HG03460 (cell line): Measurements from ENCODE around the gene TAC1.
"Not testable (repeated sequence)": the region's sequence is repeated elsewhere in the genome, so short reads cannot be mapped to it uniquely, and the experiment has no call there.

ENCODE experiments used
- ATAC-seq: cut with Tn5 transposase; IDR thresholded peaks from one replicate; pipeline ENCODE4 v1.9.1; 2021; ENCODE audit not compliant: unreplicated experiment

Gene TAC1

GRCh38 chr7:97731736-97732564 lies at the start of gene TAC1:
Gene TAC1, plus strand, starts transcription at chr7:97732086. Its CDS starts 527 bp downstream, at chr7:97732613.
- no peak for ATAC-seq

DNA sequence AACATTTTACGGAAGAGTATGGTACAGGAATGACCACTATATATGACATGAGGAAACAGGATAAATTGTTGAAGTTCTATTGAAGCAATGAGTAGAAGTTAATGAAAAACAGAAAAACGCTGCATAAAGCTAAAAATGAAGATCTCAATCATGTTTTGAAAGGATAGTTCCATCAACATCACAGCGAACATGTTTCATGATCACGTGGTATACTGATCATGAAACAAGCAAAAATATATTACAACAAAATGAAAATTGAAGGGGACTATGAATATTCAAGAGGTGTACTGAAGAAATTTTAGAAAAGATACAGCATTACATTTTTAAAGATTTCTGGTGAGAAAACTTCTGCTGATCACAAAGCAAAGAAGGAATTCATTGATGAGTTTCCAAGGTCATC lies 45.9 kb upstream of the TAC1 start:
- ATAC-seq = no peak

GRCh38 chr7:97693586-97693985 lies 38.3 kb upstream of the TAC1 start:
- ATAC-seq = no peak

GRCh38 chr7:97694355-97694754 lies 37.5 kb upstream of the TAC1 start:
- ATAC-seq = no peak

- no peak for ATAC-seq
Measured at GRCh38 chr7:97697396-97697795, 34.5 kb upstream of the TAC1 start.

DNA sequence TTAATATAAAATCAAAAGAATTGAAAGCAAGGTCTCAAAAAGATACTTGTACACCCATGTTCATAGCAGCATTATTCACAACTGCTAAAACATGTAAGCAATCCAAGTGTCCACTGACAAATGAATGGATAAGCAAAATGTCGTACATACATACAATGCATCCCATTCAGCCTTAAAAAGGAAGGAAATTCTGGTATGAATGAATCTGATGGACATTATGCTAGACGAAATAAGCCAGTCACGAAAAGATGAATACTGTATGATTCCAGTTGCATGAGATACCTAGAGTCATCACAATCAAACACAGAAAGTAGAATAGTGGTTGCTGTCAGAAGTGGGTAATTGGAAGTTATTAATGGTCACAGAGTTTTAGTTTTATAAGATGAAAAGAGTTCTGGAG lies 9.5 kb upstream of the TAC1 start:
- no peak for ATAC-seq

GRCh38 chr7:97732565-97733275 lies 834 bp downstream of the TAC1 start:
- no peak for ATAC-seq

DNA sequence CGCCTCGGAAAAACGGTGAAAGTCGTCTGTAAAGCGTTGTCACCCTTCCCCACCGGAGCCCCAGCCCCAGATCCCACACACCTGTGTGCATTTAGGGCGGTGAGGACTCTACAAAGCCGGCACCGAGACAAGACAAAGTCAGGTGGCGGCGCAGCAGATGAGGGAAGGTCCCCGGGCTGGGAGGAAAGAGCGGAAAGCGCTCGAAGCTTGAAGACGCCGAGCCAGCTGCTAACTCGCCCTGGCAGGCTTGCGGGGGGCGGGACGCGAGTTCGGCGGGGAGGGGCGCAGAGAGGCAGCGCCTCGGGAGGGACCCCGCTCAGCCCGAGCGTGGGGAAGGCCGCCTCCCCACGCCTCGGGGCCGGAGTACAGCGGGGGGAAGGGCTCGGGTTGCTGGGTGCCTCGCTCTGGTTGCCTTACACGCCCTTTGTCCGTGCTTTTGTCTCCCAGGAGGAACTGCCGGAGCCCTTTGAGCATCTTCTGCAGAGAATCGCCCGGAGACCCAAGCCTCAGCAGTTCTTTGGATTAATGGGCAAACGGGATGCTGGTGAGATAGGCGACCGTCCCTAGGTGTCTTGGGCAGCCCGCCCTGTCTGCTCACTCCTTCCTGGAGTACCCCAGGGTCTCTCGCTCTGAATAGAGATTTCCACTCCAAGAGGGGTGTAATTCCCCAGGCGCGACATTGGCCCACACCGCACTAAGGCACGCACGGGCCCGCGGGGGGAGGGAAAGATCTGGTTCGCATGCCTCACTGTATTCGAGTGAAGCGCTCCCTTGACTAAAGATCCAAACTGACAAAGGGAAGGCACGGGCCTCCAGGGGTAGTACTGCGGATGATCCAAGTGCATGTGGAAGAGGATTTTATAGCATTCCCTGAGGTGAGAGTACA lies 1.6 kb downstream of the TAC1 start:
- ATAC-seq = no peak

GRCh38 chr7:97734255-97734654 lies 2.4 kb downstream of the TAC1 start:
- no peak for ATAC-seq

DNA sequence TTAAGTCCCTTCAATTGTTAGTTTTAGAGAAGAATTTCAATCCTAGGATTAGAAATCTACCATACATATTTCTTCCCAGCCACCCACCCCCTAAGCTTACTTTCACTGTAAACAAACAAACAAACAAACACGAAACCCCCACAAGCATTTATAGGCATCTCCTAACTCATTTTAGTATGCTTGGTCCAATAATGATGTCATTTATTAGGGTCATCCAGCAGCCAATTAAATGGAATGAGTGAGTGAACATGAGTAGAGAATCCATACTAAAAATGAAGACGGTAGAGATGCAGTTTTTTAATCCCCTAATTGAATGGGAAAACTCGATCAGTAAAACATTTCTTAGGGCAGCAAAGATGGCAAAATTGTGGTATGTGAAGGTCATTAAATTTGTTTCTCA lies 3.2 kb downstream of the TAC1 start:
- ATAC-seq = no peak

DNA sequence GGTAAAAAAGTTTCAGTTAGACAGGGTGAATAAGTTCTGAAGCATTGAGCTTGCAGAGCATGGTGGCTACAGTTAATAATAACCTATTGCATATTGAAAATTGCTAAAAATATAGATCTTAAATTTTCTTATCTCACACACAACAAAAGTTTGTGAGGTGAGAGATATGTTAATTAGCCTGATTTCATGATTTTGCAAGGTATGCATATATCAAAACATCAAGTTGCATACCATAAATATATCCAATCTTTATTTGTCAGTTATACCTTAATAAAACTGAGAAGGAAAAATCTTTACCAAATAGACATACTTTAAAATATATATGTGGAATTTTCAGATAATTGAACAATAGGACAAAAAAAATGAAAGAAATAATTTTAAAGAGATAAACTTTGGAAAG lies 16.6 kb downstream of the TAC1 start:
- ATAC-seq = no peak

- ATAC-seq = no peak
Measured at GRCh38 chr7:97751566-97751965, 19.7 kb downstream of the TAC1 start.

- no peak for ATAC-seq
Measured at GRCh38 chr7:97752215-97752614, 20.3 kb downstream of the TAC1 start.

DNA sequence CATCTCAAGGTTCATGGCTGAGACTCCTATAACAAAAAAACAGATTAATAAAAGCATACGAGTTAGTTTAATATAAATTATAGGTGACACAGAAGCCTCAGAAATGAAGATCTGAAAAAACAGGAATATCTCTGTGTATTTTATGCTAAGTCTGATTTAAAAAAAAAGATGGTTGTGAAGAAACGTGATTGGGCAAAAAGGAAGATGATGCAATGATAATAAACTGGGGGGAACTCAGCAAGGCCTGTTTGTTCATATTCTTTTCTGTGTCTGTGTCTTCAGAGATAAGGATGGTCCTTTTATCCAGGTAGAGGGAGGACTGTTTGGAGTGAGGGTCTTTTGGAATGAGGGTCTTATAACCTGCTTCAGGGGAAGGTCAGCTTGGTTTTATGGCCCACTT lies 25.9 kb downstream of the TAC1 start:
- ATAC-seq = no peak

- ATAC-seq = no peak
Measured at GRCh38 chr7:97770850-97771249, 39.0 kb downstream of the TAC1 start.

GRCh38 chr7:97771576-97771975 lies 39.7 kb downstream of the TAC1 start:
- ATAC-seq = no peak

DNA sequence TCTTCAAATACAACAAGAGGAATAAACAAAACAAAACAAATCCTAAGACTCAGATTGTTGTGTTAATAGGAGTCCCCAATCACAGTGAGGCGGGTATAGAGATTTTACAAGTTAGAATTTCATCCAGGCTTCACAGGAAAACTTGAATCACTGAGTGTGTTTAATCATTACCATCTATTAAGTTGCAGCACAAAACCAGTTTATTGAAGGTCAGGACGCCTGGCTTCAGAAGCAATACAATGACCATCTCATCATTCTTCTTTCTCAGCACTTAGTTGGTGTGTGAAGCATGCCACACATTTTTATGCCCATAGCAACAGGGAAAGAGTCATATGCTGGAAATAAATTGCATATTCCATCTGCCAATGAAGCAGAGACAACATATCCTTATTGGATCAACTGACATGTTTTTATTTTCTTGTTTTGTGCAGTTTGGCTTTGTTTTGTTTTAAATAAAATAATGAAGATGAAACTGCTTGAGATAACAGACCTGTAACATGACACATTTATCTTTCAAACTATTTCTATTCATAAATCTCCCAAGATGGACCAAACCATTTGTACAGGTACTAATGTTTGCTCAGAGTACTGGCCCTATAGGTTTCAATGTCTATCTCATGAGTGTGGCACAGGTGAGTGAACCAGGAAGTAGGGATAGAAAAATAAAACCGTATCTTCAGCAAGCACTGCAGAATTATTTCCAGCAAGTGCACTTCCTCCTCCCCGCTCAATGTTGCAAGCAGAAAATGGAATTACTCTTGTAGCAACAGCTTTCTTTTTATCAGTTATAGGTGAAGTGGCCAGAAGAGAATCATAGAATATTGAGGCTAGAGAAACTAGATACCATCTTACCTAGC lies 40.4 kb downstream of the TAC1 start:
- no peak for ATAC-seq

- not testable (repeated sequence) for ATAC-seq
Measured at GRCh38 chr7:97786398-97786797, 54.5 kb downstream of the TAC1 start.
